Lung (tissue), 12 donors: ENCODE data around the gene TBKBP1. TPM values are rescaled to one million over a fixed set of nuclear protein-coding genes. Genes with fewer than 3 reads are reported as not detected.
A peak's percentile ranks its signal among the peaks of the same experiment; 100 is the strongest.

ENCODE experiments used
- ATAC-seq: fragments of 200-7000 bp; cut with Tn5 transposase; one replicate; pipeline ENCODE4 v1.9.1; 2020; ENCODE audit warnings: moderate number of reproducible peaks; ENCODE audit not compliant: insufficient read depth, low FRiP score
- DNase-seq, 3 donors: peaks; one replicate each; pipeline ENCODE4 v3.0.0-alpha.2; 2013 to 2017
- H3K27ac ChIP-seq, 2 donors: one replicate each; pipeline ENCODE4 v1.5.1; 2013; ENCODE audit warnings: mild to moderate bottlenecking in 2 of 2, moderate library complexity in 2 of 2, control low read depth in 1 of 2, inconsistent platforms in 1 of 2, low read depth in 1 of 2, low read length in 1 of 2
- H3K27me3 ChIP-seq, 3 donors: one replicate each; pipeline ENCODE4 v1.5.1; 2013; ENCODE audit warnings: low read length in 2 of 3; ENCODE audit not compliant: control insufficient read depth in 3 of 3, insufficient read depth in 3 of 3
- H3K36me3 ChIP-seq, 4 donors: one replicate each; pipeline ENCODE4 v1.5.1; 2013; ENCODE audit warnings: low read length in 4 of 4, mild to moderate bottlenecking in 1 of 4, moderate library complexity in 1 of 4; ENCODE audit not compliant: control insufficient read depth in 4 of 4, insufficient read depth in 4 of 4
- H3K4me1 ChIP-seq, 5 donors: one replicate each; pipeline ENCODE4 v1.5.1; 2013; ENCODE audit warnings: low read length in 5 of 5, mild to moderate bottlenecking in 2 of 5, moderate library complexity in 1 of 5; ENCODE audit not compliant: control insufficient read depth in 5 of 5, insufficient read depth in 5 of 5
- H3K4me3 ChIP-seq: one replicate; pipeline ENCODE4 v1.5.1; 2013; ENCODE audit warnings: mild to moderate bottlenecking, control low read depth, moderate library complexity
- H3K9ac ChIP-seq, 2 donors: one replicate each; pipeline ENCODE4 v1.5.1; 2013; ENCODE audit warnings: low read length in 2 of 2, control low read depth in 1 of 2; ENCODE audit not compliant: insufficient read depth in 1 of 2
- H3K9me3 ChIP-seq, 4 donors: one replicate each; pipeline ENCODE4 v1.5.1; 2013; ENCODE audit warnings: low read length in 3 of 4, mild to moderate bottlenecking in 1 of 4, moderate library complexity in 1 of 4; ENCODE audit not compliant: control insufficient read depth in 4 of 4, insufficient read depth in 3 of 4
- CTCF ChIP-seq: IDR thresholded peaks from 2 replicates; pipeline ENCODE4 v1.5.1; 2012; ENCODE audit warnings: mild to moderate bottlenecking; ENCODE audit errors: control extremely low read depth, extremely low read depth
- WGBS, 2 donors: extraction: QIAGEN DNeasy Blood & Tissue Kit; methylation state at CpG; one replicate each; pipeline ENCODE4 v1.1.7; 2013; 5-methylcytosine and 5-hydroxymethylcytosine counted together
- polyA plus RNA-seq, 2 donors: library from polyadenylated mRNA; stranded (reverse); fragments of 200-250 nt; gene quantifications; one replicate each; pipeline ENCODE4 v1.2.1, GENCODE V29; 2013
- total RNA-seq, 2 donors: library from RNA; depleted of rRNA in 1 of 2; stranded (reverse); fragments of >200 nt in 1 of 2; gene quantifications; one replicate each; pipeline ENCODE4 v1.2.1, GENCODE V29; 2014 to 2021
- donor health status: control.
- donor health status: control.
- donor health status: Bipolar disorder and iron deficiency.
- donor health status: healthy.
- donor health status: DM: yes; HTN: yes; CAD: no.

Gene TBKBP1
- total and polyA plus RNA-seq, 4 donors, result 9.0 to 14.0 (median 12.1) TPM

- Histone ChIP-seq H3K36me3 (no peaks in the 10 kb centered on the region), H3K4me1 (peaks cover 0 to 6% (median 0%) of the 10 kb centered on the region in 5 donors), H3K27me3 (peaks cover 0 to 53% (median 36%) of the 10 kb centered on the region in 3 donors), H3K27ac (no peak overlapping the region), H3K9ac (no peak overlapping the region), H3K9me3 (no peaks in the 10 kb centered on the region), H3K4me3 (no peak overlapping the region)
- no peak for TF ChIP-seq CTCF
- ATAC-seq, result no peak
- WGBS, 2 donors, result 39 to 56% methylated on average over 9 of the region's 9 CpGs
- DNase-seq, result no peak
Measured at GRCh38 chr17:47719411-47720152, 25.6 kb downstream of the TBKBP1 start.

GRCh38 chr17:47720196-47720595 lies 26.2 kb downstream of the TBKBP1 start:
- 55 to 67% methylated on average over 11 of the region's 11 CpGs for WGBS, 2 donors
- peaks cover 0 to 56% (median 36%) of the 10 kb centered on the region in 3 donors for H3K27me3 ChIP-seq

GRCh38 chr17:47720754-47721533 lies 27.0 kb downstream of the TBKBP1 start:
- Histone ChIP-seq H3K27ac (no peak overlapping the region), H3K9ac (no peak overlapping the region), H3K4me1 (peaks cover 0 to 6% (median 0%) of the 10 kb centered on the region in 5 donors), H3K4me3 (no peak overlapping the region), H3K36me3 (no peaks in the 10 kb centered on the region), H3K9me3 (no peaks in the 10 kb centered on the region), H3K27me3 (peaks cover 0 to 56% (median 36%) of the 10 kb centered on the region in 3 donors)
- no peak for TF ChIP-seq CTCF
- DNase-seq (no peak), ATAC-seq (peak; percentile 44)
- WGBS, 2 donors, result 12 to 24% methylated on average over 36 of the region's 36 CpGs

More at GRCh38 chr17:47720196-47720595, 26.2 kb downstream of the TBKBP1 start:
- no peak for DNase-seq
- H3K4me1 ChIP-seq, result peaks cover 0 to 6% (median 0%) of the 10 kb centered on the region in 5 donors
- no peaks in the 10 kb centered on the region for H3K36me3 ChIP-seq
- no peaks in the 10 kb centered on the region for H3K9me3 ChIP-seq
- no peak overlapping the region for H3K27ac ChIP-seq
- no peak overlapping the region for H3K9ac ChIP-seq
- ATAC-seq, result no peak
- H3K4me3 ChIP-seq, result no peak overlapping the region
- no peak for TF ChIP-seq CTCF
